Activated CD4-positive, alpha-beta T cell treated with anti-CD3 and anti-CD28 coated beads, Interleukin-2, amount 50 U/mL, for 48 hours (primary cell): ENCODE results near the gene B9D1.

Experiments
- DNase-seq, 2 experiments: peaks; one replicate each; pipeline ENCODE4 v3.0.0-alpha.2; 2020

Gene B9D1

DNA sequence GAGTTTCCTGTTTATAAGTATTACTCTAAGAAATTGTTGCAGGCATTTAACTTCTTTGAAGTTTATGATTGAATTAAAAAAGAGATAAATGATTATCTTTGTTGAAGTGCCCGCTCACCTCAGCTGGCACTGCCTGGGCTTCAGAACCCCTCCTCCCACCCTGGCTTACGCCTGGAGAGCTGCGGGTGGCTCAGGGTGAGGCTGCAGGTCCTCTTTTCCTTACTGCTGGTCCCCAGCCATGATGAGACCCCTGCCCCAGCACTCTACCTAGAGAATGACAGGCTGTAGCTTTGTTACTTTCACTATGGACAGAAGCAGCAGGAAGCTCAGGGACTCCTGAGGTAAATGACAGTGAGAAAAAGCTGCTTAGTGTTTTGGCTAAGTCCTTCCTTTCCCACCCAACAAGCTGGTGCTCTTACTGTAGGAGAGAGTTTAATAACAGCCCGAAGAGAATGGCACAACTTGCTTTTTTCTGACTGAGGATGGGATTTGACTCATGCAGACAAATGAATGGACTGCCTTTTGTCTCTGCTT lies 63.2 kb downstream of the B9D1 start:
- no peak for DNase-seq

DNA sequence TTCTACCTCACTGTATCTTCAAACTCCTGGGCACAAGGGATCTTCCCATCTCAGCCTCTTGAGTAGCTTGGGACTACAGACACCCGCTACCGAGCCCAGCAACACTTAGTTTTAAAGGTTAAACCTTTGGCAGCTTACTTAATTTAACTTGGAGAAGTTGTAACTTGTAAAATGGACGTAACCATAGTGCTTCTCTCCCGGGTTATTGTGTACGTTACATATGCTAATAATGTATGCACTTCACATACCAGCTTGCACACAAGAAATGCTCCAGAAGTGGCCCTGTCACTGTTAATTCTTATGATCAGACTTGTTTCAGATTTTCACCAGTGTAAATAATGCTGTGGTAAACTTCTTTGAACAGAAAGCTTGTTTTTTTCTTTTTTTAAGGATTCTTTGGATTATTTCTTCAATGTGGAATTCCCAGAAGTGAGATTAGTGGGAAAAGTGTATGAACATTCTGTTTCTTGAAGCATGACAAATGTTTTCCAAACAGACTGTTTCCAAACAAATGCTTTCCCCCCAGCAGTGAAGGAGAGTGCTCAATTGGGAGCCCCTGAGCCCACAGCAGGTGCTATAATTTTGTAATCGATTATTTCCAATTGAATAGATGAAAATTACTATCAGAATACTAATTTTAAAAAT lies 63.8 kb downstream of the B9D1 start:
- DNase-seq: no peak

DNA sequence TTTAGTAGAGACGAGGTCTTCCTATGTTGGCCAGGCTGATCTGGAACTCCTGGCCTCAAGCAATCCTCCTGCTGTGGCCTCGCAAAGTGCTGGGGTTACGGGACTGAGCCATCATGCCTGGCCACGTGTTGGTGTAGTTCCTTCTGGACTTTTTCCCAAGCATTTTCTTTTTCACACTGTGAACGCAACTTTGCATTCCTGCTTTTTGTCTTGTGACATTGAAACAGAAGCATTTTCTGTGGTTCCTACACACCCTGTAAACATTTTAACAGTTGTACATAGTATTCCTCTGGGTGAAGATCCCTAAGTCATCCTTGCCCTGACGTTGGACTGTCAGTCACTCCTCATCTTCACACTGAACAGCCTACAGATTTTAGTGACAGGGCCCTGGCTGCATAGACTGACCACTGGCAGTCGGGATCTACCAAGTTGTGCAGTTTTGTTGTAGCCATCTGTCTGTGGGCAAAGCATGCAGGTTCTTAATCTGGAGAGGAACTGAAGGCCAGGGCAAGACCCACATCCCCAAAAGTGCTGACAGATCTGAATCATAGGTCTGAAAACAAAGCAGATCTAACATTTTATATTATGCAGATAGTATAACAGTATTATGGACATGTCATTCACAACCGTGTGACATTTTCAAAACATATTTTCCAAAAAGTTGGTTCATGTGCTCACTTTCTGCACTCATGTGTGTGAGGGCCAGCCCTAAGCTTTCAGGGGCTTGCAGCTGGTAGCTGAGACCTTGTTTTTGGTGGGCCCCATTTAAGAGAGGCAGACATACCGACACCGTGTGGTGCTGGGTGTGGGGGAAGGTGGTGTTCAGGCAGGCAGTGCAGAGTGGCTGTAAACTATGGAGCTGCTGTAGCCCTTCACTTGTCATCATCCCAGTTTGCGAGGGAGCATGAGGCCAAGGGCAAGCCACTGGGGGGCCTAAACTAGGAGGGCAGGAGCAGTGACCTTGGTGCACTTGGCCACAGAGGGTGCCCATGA lies 65.4 kb downstream of the B9D1 start:
- no peak for DNase-seq

DNA sequence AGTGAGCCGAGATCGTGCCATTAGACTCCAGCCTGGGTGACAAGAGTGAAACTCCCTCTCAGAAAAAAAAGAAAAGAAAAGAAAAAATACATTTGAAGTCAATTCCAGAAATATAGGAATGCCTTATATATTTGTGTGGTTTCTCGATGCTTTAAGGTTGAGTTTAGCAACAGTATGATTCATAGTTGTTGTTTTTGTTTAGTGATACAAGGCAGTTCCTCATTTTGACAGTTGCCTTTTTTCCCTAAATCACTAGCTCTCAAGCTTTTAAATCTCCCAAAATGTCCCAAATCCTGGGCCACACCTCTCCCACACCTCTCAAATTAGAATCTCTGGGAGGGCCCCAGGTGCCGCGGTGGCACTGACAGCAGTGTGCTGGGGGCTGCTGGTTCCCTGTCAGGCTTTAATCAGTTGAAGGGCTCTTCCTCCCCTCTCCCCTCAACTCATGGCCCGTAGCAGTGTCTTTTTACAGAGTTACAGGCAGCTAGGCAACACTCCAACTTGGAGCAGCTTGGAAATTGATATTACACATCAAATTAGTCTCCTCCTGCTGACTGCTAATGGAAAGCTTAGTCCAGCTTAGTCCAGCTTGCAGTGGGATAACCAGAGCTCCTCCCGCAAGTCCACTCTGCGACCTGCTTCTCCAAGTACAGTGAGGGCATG lies 66.9 kb downstream of the B9D1 start:
- DNase-seq: no peak

DNA sequence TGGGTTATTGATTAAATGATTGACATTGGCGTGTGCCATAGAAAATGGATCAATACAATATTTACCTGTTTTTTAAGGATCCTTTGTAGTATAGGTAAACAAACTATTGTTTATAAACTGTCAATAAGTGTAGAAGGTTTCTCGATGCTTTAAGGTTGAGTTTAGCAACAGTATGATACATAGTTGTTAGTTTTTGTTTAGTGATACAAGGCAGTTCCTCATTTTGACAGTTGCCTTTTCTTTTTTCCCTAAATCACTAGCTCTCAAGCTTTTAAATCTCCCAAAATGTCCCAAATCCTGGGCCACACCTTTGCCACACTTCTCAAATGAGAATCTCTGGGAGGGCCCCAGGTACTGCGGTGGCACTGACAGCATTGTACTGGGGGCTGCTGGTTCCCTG lies 68.1 kb downstream of the B9D1 start:
- no peak for DNase-seq
